GM04503 (cell line): ENCODE data around the gene MRGPRX4.
"Not testable (repeated sequence)": the region's sequence is repeated elsewhere in the genome, so short reads cannot be mapped to it uniquely, and the experiment has no call there.

Experiments used
- DNase-seq: peaks from one replicate; pipeline ENCODE4 v3.0.0-alpha.2; 2012; ENCODE audit warnings: low read depth

The MRGPRX4 gene

GRCh38 chr11:18172666-18173065 lies at the start of gene MRGPRX4:
Gene MRGPRX4, plus strand, starts transcription at chr11:18172837. Its CDS starts 420 bp downstream, at chr11:18173257.
- DNase-seq, result no peak

GRCh38 chr11:18131115-18131514 lies 41.5 kb upstream of the MRGPRX4 start:
- not testable (repeated sequence) for DNase-seq

GRCh38 chr11:18132341-18132740 lies 40.3 kb upstream of the MRGPRX4 start, which contains the start of gene MRGPRX3:
Gene MRGPRX3, plus strand, starts transcription at chr11:18132571. Its CDS starts 4,632 bp downstream, at chr11:18137203.
- no peak for DNase-seq

- DNase-seq, result no peak
Observed at GRCh38 chr11:18135308-18135707, 37.3 kb upstream of the MRGPRX4 start.

- DNase-seq, result no peak
Observed at GRCh38 chr11:18137186-18137800, 35.3 kb upstream of the MRGPRX4 start.

GRCh38 chr11:18140145-18140544 lies 32.5 kb upstream of the MRGPRX4 start:
- DNase-seq, result no peak

- no peak for DNase-seq
Observed at GRCh38 chr11:18144243-18144642, 28.4 kb upstream of the MRGPRX4 start.

GRCh38 chr11:18145025-18145424 lies 27.6 kb upstream of the MRGPRX4 start:
- DNase-seq, result no peak

- no peak for DNase-seq
Observed at GRCh38 chr11:18145837-18146236, 26.8 kb upstream of the MRGPRX4 start.

- no peak for DNase-seq
Observed at GRCh38 chr11:18151581-18151980, 21.1 kb upstream of the MRGPRX4 start.

GRCh38 chr11:18168372-18168771 lies 4.3 kb upstream of the MRGPRX4 start:
- DNase-seq, result no peak

- peak; percentile 2 for DNase-seq
Observed at GRCh38 chr11:18171377-18172000, 1.1 kb upstream of the MRGPRX4 start.

GRCh38 chr11:18173225-18173866 lies 709 bp downstream of the MRGPRX4 start:
- DNase-seq, result no peak

- DNase-seq, result no peak
Observed at GRCh38 chr11:18188796-18189195, 16.2 kb downstream of the MRGPRX4 start.

GRCh38 chr11:18189476-18190245 lies 17.0 kb downstream of the MRGPRX4 start:
- DNase-seq, result not testable (repeated sequence)

GRCh38 chr11:18191376-18191775 lies 18.7 kb downstream of the MRGPRX4 start:
- DNase-seq, result no peak

GRCh38 chr11:18193010-18193409 lies 20.4 kb downstream of the MRGPRX4 start:
- no peak for DNase-seq

- no peak for DNase-seq
Observed at GRCh38 chr11:18196532-18196931, 23.9 kb downstream of the MRGPRX4 start.

- not testable (repeated sequence) for DNase-seq
Observed at GRCh38 chr11:18197738-18198137, 25.1 kb downstream of the MRGPRX4 start.

GRCh38 chr11:18203723-18204122 lies 31.1 kb downstream of the MRGPRX4 start:
- DNase-seq, result no peak

GRCh38 chr11:18204220-18204619 lies 31.6 kb downstream of the MRGPRX4 start:
- DNase-seq, result no peak

- DNase-seq, result no peak
Observed at GRCh38 chr11:18204771-18205170, 32.1 kb downstream of the MRGPRX4 start.

GRCh38 chr11:18209058-18209457 lies 36.4 kb downstream of the MRGPRX4 start:
- no peak for DNase-seq
